ENCODE measurements around the gene PER3. TPM values are rescaled to one million over a fixed set of nuclear protein-coding genes. Genes with fewer than 3 reads are reported as not detected.

PER3 gene
- total and polyA plus RNA-seq, 2 of the 4 experiments (the other 2 are of a cell fraction), result 3.4 to 4.2 TPM

GRCh38 chr1:7761103-7761502 is 23.0 kb upstream of the PER3 start:
- dilution Hi-C loops (cut with HindIII; ENCODE audit: low sequenced_read_pairs, unreplicated experiment) (no loop called here), intact Hi-C loops (cut with micrococcal nuclease) (no loop called here), in situ Hi-C loops (cut with MboI; ENCODE audit: low sequenced_read_pairs) (no loop called here)
- WGBS, 2 experiments (ENCODE audit: extremely low coverage in 2 of 2, insufficient read length in 1 of 2), result 100% methylated on average over 1 of the region's 3 CpGs; no CpG with 5 or more reads in 1 of the 2 experiments
- no peak overlapping the region for H2BK20ac ChIP-seq (ENCODE audit: low read depth, low read length)
- no peaks in the 10 kb centered on the region for H3K4me1 ChIP-seq (ENCODE audit: control insufficient read depth, insufficient read depth, low read length)
- BruUV-seq (replicated peaks), result no TSS peak
- ATAC-seq (ENCODE audit: low read depth), result no peak
- no peaks in the 10 kb centered on the region for H3K9me3 ChIP-seq (ENCODE audit: control insufficient read depth, insufficient read depth, low read length)
- POLR2A ChIA-PET (ENCODE audit: unreplicated experiment), result no interaction called here
- no peak overlapping the region for H3K14ac ChIP-seq (replicated peaks; ENCODE audit: low read depth, low read length)
- H2AFZ ChIP-seq (replicated peaks; ENCODE audit: low read length, poor library complexity), result no peak overlapping the region
- H2AK5ac ChIP-seq (ENCODE audit: low read depth, low read length), result no peak overlapping the region
- H3K4me3 ChIP-seq (ENCODE audit: insufficient read depth, low read depth, low read length), result no peak overlapping the region
- CTCF ChIA-PET, result interaction anchor here (0.7 to 1.3 kb wide), 3 partner anchors 9 to 92 kb away, joined by 3 to 4 read pairs (median 3); no protein-coding TSS in a partner anchor
- H4K8ac ChIP-seq (ENCODE audit: low read depth in 2 of 2, low read length in 2 of 2), result no peak overlapping the region
- peaks cover 10% of the 10 kb centered on the region for H3K27me3 ChIP-seq (ENCODE audit: control insufficient read depth, insufficient read depth, low read length)
- no peak overlapping the region for H3K23ac ChIP-seq (ENCODE audit: low read depth, low read length)
- no peaks in the 10 kb centered on the region for H4K20me1 ChIP-seq (ENCODE audit: insufficient read depth, low read length)
- H3K9ac ChIP-seq (ENCODE audit: low read depth, low read length), result no peak overlapping the region
- no peak overlapping the region for H3K27ac ChIP-seq (ENCODE audit: insufficient read depth, low read length)
- H3K4me2 ChIP-seq (ENCODE audit: low read depth, low read length), result no peak overlapping the region
- H3K36me3 ChIP-seq (ENCODE audit: control insufficient read depth, insufficient read depth, low read length), result no peaks in the 10 kb centered on the region
- H2BK5ac ChIP-seq (ENCODE audit: low read depth, low read length, poor library complexity, severe bottlenecking), result no peak overlapping the region
- no peaks in the 10 kb centered on the region for H3K9me1 ChIP-seq (ENCODE audit: insufficient read depth, low read length)
- no peak overlapping the region for H3K56ac ChIP-seq (ENCODE audit: extremely low read depth, insufficient read depth, low read length)
- no peak overlapping the region for H4K91ac ChIP-seq (ENCODE audit: insufficient read depth, low read depth, low read length)
- no peaks in the 10 kb centered on the region for H3K79me1 ChIP-seq (ENCODE audit: low read depth in 1 of 2, low read length in 2 of 2)
- H3K18ac ChIP-seq (ENCODE audit: low read depth, low read length), result no peak overlapping the region
- no peak overlapping the region for H3K4ac ChIP-seq (ENCODE audit: low read depth, low read length)
- no peak for DNase-seq
- H2BK120ac ChIP-seq (ENCODE audit: low read depth, low read length), result no peak overlapping the region
- H2BK15ac ChIP-seq (ENCODE audit: low read depth, low read length), result no peak overlapping the region
- H4K5ac ChIP-seq (ENCODE audit: low read depth, low read length), result no peak overlapping the region
- no peak overlapping the region for H2AK9ac ChIP-seq (replicated peaks; ENCODE audit: low read depth, low read length, poor library complexity)
- TF ChIP-seq ELK1 (IDR thresholded peaks at IDR 0.05; ENCODE audit: borderline replicate concordance, low read depth, low read length) (no peak), MXI1 (IDR thresholded peaks at IDR 0.05; ENCODE audit: borderline replicate concordance, low read depth, low read length) (no peak), CEBPB (IDR thresholded peaks at IDR 0.05; ENCODE audit: low read depth, low read length) (no peak), POLR2A (IDR thresholded peaks at IDR 0.05; ENCODE audit: low read depth, low read length) (no peak), MAFK (IDR thresholded peaks at IDR 0.05; ENCODE audit: low read depth, low read length) (no peak), BHLHE40 (IDR thresholded peaks at IDR 0.05; ENCODE audit: low read depth, low read length) (no peak), FOS (IDR thresholded peaks at IDR 0.05; ENCODE audit: low read depth, low read length) (no peak), RAD21 (IDR thresholded peaks at IDR 0.05; ENCODE audit: low read length) (no peak), SMC3 (IDR thresholded peaks at IDR 0.05; ENCODE audit: low read depth, low read length) (no peak), RCOR1 (IDR thresholded peaks at IDR 0.05; ENCODE audit: insufficient replicate concordance, low read length) (no peak)
